NCI-H446 (cell line): ENCODE data around the gene ENPEP.

Experiments used
- DNase-seq, 2 experiments: peaks; one replicate each; lab custom pipeline; 2025; lab: John Stamatoyannopoulos, UW

The ENPEP gene

DNA sequence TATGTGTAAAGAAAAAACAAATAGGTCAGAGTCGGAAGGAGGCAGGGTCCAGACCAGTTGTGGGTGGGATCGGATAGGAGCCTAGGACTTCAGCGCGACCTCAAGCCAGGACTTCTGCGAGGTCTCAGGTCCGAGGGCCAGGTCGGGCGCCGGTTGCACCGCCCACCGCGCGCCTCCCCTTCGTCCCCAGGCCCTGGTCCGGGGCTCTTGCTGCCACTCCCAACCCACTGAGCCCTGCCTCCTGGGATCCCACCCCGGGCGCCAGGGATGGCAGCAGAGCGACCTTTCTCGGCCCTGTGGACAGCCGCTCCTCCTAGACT lies 134.6 kb downstream of the ENPEP start:
- DNase-seq = no peak

DNA sequence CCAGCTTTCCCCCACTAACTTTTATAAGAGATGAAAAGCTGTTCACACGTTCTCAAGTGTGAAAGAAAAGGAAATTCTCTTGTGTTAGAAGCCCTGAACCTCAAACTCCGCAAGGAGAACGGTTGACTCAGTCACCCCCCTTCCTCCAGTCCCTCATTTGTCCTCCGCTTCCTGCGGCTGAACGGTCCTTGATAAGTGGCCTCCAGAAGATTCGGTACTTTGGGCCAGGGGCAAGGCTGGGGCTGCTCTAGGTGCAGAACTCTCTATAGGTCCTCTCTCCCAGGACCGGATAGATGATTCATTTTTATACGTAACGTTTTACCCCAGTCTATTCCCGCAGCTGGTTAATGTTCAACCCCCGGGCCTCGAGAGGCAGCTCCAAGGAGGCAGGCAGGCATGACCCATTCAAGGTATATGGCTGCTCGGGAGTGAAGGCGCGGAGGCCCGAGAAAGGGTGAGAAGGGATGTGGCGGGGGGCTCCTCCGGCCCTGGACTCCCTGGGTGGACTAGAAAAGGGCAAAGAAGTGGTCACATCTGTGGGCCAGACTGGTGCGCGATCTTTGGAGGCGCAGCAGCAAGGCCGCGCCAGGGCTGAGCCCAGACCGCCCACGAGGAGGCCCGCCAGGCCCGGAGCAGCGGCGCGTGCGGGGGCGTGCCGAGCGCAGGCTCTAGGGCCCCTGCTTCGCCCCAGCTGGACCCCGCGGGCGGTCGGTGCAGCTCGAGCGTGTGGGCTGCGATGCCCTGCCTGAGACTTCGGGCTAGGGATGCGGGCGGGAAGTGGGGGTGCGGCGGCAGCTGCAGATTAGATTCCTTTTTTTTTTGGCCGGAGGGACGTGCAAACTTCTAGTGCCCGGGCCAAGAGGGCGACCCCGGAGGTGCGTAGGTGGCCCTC lies 135.2 kb downstream of the ENPEP start:
- DNase-seq = no peak

DNA sequence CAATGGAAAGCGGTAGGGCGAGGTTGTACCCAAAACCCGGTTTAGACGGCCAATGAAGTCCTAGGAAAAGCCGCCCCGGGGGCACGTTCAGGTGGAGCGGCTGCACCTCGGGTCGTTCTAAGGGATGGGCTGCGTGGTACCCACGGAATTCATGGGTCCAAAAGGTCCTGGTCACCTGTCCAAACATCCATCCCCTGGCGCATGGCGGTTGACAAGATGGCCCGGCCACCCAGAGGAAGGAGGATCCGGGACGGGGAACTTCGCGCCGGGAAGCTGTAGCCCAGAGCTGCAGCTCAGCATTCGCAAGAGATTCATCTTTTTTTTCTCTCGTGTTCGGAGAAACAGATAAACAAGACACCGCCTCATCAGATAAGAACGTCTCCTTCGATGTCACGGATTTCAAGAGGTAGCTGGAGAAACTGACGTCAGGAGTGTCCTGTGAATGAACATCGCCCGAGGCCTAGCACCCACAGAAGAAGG lies 136.1 kb downstream of the ENPEP start:
- no peak for DNase-seq

DNA sequence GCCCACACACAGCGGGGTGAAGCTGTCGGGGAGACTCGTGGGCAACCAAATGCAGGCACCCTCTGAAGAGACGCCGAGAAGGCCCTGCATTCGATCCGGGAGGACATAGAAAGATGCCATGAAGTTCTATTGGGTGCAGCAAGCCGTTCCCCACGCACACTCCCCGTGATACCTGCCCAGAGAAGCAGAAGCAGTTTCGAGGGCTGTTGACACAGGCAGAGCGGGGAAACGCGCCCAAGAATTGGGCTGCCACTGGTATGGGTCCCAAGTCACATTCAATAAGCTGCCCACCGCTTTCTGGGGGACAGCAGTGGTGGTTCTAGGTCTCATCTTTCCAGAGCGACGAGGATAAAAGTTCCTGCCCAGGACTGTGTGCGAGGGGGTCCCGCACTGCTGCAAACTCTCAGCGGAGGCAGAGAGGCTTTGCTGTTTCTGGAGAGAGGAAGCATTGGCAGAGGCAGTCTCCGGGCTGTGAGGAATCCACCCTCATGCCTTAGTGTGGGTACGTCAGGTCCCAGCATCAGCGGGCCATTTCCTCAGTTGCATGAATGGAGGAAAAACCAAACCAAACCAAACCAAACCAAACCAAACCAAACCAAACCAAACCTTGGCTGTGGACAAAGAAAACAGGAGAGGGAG lies 136.8 kb downstream of the ENPEP start:
- no peak for DNase-seq

DNA sequence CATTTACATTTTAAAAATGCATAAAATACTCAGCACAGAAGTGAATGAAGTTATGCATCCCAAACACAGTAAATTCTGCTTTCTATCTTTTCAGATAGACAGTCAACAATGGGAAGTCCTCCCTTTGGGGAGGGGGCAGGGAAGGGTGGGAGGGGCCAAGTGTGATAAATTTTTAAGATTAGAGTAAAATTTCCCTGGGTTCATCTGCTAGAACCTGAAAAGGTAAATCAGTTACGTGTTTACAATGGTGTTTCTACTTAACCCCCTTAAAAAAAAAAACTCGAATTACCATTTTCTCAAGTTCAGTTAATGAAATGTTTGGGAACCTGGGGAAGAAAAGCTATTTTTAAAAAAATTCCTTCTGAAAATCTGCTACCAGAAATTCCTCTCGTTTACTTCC lies 137.8 kb downstream of the ENPEP start:
- no peak for DNase-seq

DNA sequence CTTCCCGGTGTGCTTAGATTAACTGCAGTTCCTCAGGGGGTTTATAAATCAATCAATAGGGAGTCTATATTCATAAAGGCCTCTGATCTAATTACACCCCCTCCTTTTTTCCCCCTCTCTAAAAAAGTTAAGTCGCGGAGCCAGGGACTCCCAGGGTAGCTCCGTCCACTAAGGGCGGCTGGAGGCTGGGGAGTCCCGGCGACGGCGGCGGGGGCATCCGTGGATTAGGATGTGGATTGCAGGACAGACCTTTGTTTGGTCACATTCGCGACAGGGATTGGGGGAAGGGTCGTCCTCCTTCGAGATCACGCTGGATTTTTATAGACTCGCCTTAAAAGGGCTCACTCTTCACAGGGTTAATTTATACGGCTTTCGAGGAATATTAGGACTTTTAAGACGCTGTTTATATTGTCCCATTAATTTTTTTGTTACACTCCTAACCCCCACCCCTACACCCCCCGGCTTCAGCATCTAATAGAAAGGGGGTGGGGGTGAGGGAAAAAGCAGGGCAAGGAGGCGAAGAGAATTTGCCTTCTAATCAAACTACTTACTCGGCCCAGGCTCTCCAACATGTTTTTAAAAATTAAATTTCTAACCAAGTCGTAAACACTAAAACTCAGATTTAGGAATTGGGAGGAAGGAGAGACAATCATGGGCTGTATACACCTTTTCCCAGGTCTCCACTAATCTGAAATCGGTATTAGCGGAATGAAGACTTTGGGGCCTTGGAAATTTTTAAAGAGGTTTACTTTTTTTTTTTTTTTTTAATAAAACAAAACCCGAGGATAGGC lies 138.4 kb downstream of the ENPEP start:
- DNase-seq = no peak
